Upper lobe of left lung (tissue), 6 donors: Measurements from ENCODE around the gene RPS3. TPM values are rescaled to one million over a fixed set of nuclear protein-coding genes. Genes with fewer than 3 reads are reported as not detected.

Experiments used
- ATAC-seq, 2 donors: fragments of 200-7000 bp; cut with Tn5 transposase; one replicate each; pipeline ENCODE4 v1.9.1; 2022; ENCODE audit warnings: mild to moderate bottlenecking in 2 of 2, moderate library complexity in 2 of 2; ENCODE audit not compliant: low FRiP score in 2 of 2
- DNase-seq, 2 donors: peaks; one replicate each; pipeline ENCODE4 v3.0.0-alpha.2; 2019 to 2020
- H3K27ac ChIP-seq, 4 donors: fragments of 200-600 bp; sonication (generic); one replicate each; pipeline ENCODE4 v1.5.1; 2016 to 2019
- H3K27me3 ChIP-seq, 4 donors: fragments of 200-600 bp; sonication (generic); one replicate each; pipeline ENCODE4 v1.5.1; 2017 to 2019
- H3K36me3 ChIP-seq, 4 donors: fragments of 200-600 bp; sonication (generic); one replicate each; pipeline ENCODE4 v1.5.1; 2016 to 2019
- H3K4me1 ChIP-seq, 4 donors: fragments of 200-600 bp; sonication (generic); one replicate each; pipeline ENCODE4 v1.5.1; 2018 to 2019
- H3K4me3 ChIP-seq, 4 donors: fragments of 200-600 bp; sonication (generic); one replicate each; pipeline ENCODE4 v1.5.1; 2017 to 2019; ENCODE audit warnings: mild to moderate bottlenecking in 2 of 4, moderate library complexity in 1 of 4
- H3K9me3 ChIP-seq, 4 donors: fragments of 200-600 bp; sonication (generic); one replicate each; pipeline ENCODE4 v1.5.1; 2018 to 2019
- CTCF ChIP-seq, 6 experiments: fragments of 450-650 bp in 4 of 6; fragments of 200-600 bp in 2 of 6; sonication (generic) in 2 of 6; IDR thresholded peaks; one replicate each; pipeline ENCODE4 v1.5.1; 2016 to 2019; ENCODE audit warnings: antibody characterized with exemption in 6 of 6
- EP300 ChIP-seq, 4 donors: sonication (generic); formaldehyde crosslinking; IDR thresholded peaks; one replicate each; pipeline ENCODE4 v1.5.1; 2017; ENCODE audit warnings: antibody characterized with exemption in 4 of 4, control low read depth in 2 of 4
- POLR2A ChIP-seq, 4 donors: fragments of 450-650 bp; IDR thresholded peaks; one replicate each; pipeline ENCODE4 v1.5.1; 2016 to 2017; ENCODE audit warnings: antibody characterized with exemption in 4 of 4, mild to moderate bottlenecking in 2 of 4
- POLR2AphosphoS5 ChIP-seq, 2 donors: sonication (generic); formaldehyde crosslinking; IDR thresholded peaks; one replicate each; pipeline ENCODE4 v1.5.1; 2017; ENCODE audit warnings: antibody characterized with exemption in 2 of 2
- WGBS, 2 donors: methylation state at CpG; one replicate each; pipeline ENCODE4 v1.1.5; 2017 to 2018; 5-methylcytosine and 5-hydroxymethylcytosine counted together
- total RNA-seq, 6 donors: library from RNA; depleted of rRNA in 4 of 6; stranded (reverse); fragments of >200 nt in 4 of 6; gene quantifications; one replicate each; pipeline versions ENCODE4 v1.1.0 to v1.2.1, GENCODE V29; 2016 to 2021
- donor health status: DM: no; HTN: no; CAD: no; lungs with moderate emphysema.
- donor health status: DM: no; HTN: yes; CAD: no; lungs with severe emphysema.

The RPS3 gene
- total RNA-seq, 6 donors from 2014 or later, result 474 to 2,141 (median 1,268) TPM

GRCh38 chr11:75371949-75372876 is 27.1 kb upstream of the RPS3 start:
- ATAC-seq, result peak; percentile 74 to 83
- H3K4me3 ChIP-seq, result no peak overlapping the region
- peak overlapping the region; percentile 65 to 83 (median 76) for H3K27ac ChIP-seq
- H3K27me3 ChIP-seq, result no peaks in the 10 kb centered on the region
- peaks cover 23 to 50% (median 31%) of the 10 kb centered on the region in 4 donors for H3K4me1 ChIP-seq
- TF ChIP-seq EP300 (IDR thresholded peaks at IDR 0.05) (peak in 1 of 4 donors; percentile 77), CTCF (IDR thresholded peaks at IDR 0.05) (no peak), POLR2A (IDR thresholded peaks at IDR 0.05) (peak in 1 of 4 donors; percentile 3)
- DNase-seq, result peak in 1 of 2 donors; percentile 48
- no peaks in the 10 kb centered on the region for H3K9me3 ChIP-seq
- no peaks in the 10 kb centered on the region for H3K36me3 ChIP-seq
- WGBS, 2 donors, result 30 to 41% methylated on average over 8 of the region's 8 CpGs

GRCh38 chr11:75373201-75373600 is 26.1 kb upstream of the RPS3 start:
- TF ChIP-seq POLR2A (IDR thresholded peaks at IDR 0.05) (no peak), CTCF (IDR thresholded peaks at IDR 0.05) (no peak), POLR2AphosphoS5 (IDR thresholded peaks at IDR 0.05) (no peak), EP300 (IDR thresholded peaks at IDR 0.05) (no peak)
- no peaks in the 10 kb centered on the region for H3K9me3 ChIP-seq
- WGBS, 2 donors, result 79 to 86% methylated on average over 8 of the region's 8 CpGs
- peaks cover 23 to 50% (median 32%) of the 10 kb centered on the region in 4 donors for H3K4me1 ChIP-seq
- H3K27me3 ChIP-seq, result no peaks in the 10 kb centered on the region
- H3K36me3 ChIP-seq, result no peaks in the 10 kb centered on the region
- no peak for ATAC-seq
- H3K27ac ChIP-seq, result peak overlapping the region; percentile 65 to 83 (median 76)
- H3K4me3 ChIP-seq, result no peak overlapping the region
- no peak for DNase-seq

- H3K4me3 ChIP-seq, result no peak overlapping the region
- no peaks in the 10 kb centered on the region for H3K9me3 ChIP-seq
- H3K27me3 ChIP-seq, result no peaks in the 10 kb centered on the region
- TF ChIP-seq EP300 (IDR thresholded peaks at IDR 0.05) (no peak), CTCF (IDR thresholded peaks at IDR 0.05) (no peak), POLR2A (IDR thresholded peaks at IDR 0.05) (no peak), POLR2AphosphoS5 (IDR thresholded peaks at IDR 0.05) (no peak)
- H3K36me3 ChIP-seq, result no peaks in the 10 kb centered on the region
- H3K4me1 ChIP-seq, result peaks cover 23 to 45% (median 30%) of the 10 kb centered on the region in 4 donors
- WGBS, 2 donors, result 91 to 93% methylated on average over 4 of the region's 4 CpGs
- no peak for DNase-seq
- H3K27ac ChIP-seq, result no peak overlapping the region
- no peak for ATAC-seq
These were observed 24.7 kb upstream of the RPS3 start for GRCh38 chr11:75374646-75375045.

GRCh38 chr11:75375626-75376025 is 23.7 kb upstream of the RPS3 start:
- 77 to 88% methylated on average over 6 to 8 of the region's 8 CpGs for WGBS, 2 donors
- Histone ChIP-seq H3K27me3 (no peaks in the 10 kb centered on the region), H3K27ac (peak overlapping the region in 1 of 4 donors; percentile 30), H3K9me3 (no peaks in the 10 kb centered on the region), H3K36me3 (no peaks in the 10 kb centered on the region), H3K4me1 (peaks cover 17 to 40% (median 27%) of the 10 kb centered on the region in 4 donors), H3K4me3 (no peak overlapping the region)
- ATAC-seq, result no peak
- TF ChIP-seq POLR2A (IDR thresholded peaks at IDR 0.05), result no peak
- no peak for TF ChIP-seq POLR2AphosphoS5 (IDR thresholded peaks at IDR 0.05)
- no peak for TF ChIP-seq EP300 (IDR thresholded peaks at IDR 0.05)
- no peak for TF ChIP-seq CTCF (IDR thresholded peaks at IDR 0.05)
- no peak for DNase-seq
